Chondrocyte (in vitro differentiated cells): ENCODE measurements around the gene HHIPL1. TPM values are rescaled to one million over a fixed set of nuclear protein-coding genes. Genes with fewer than 3 reads are reported as not detected.
A peak's percentile ranks its signal among the peaks of the same experiment; 100 is the strongest.

Source experiments
- DNase-seq: peaks from one replicate; pipeline ENCODE4 v3.0.0; 2021; ENCODE audit warnings: mixed read lengths, low spot score
- H3K27ac Mint-ChIP-seq: one replicate; pipeline ENCODE4 v1.8.0; 2021; ENCODE audit warnings: mild to moderate bottlenecking, moderate library complexity, mixed read lengths; ENCODE audit not compliant: unreplicated experiment
- H3K27me3 Mint-ChIP-seq: 2 replicates; pipeline ENCODE4 v1.8.0; 2021; ENCODE audit warnings: low read depth, mixed read lengths
- H3K36me3 Mint-ChIP-seq: 2 replicates; pipeline ENCODE4 v1.8.0; 2021; ENCODE audit warnings: low read depth, mixed read lengths
- H3K4me1 Mint-ChIP-seq: 2 replicates; pipeline ENCODE4 v1.8.0; 2021; ENCODE audit warnings: low read depth, mild to moderate bottlenecking, mixed read lengths
- H3K4me3 Mint-ChIP-seq: one replicate; pipeline ENCODE4 v1.8.0; 2021; ENCODE audit warnings: mild to moderate bottlenecking, moderate library complexity, mixed read lengths; ENCODE audit not compliant: unreplicated experiment
- H3K9me3 Mint-ChIP-seq: 2 replicates; pipeline ENCODE4 v1.8.0; 2021; ENCODE audit warnings: low read depth, mixed read lengths
- total RNA-seq: library from RNA; stranded (reverse); gene quantifications from 3 replicates; pipeline ENCODE4 v1.2.1, GENCODE V29; 2021
- TF ChIP-seq, protein P1 (sequence below): fragments of 200-600 bp; sonication (generic); IDR thresholded peaks from 2 replicates; pipeline ENCODE4 v1.5.0; 2021; ENCODE audit warnings: antibody characterized with exemption, mild to moderate bottlenecking, moderate library complexity

HHIPL1 gene
- total RNA-seq, 1 donor from 2014 or later, result 5.6 TPM

DNA sequence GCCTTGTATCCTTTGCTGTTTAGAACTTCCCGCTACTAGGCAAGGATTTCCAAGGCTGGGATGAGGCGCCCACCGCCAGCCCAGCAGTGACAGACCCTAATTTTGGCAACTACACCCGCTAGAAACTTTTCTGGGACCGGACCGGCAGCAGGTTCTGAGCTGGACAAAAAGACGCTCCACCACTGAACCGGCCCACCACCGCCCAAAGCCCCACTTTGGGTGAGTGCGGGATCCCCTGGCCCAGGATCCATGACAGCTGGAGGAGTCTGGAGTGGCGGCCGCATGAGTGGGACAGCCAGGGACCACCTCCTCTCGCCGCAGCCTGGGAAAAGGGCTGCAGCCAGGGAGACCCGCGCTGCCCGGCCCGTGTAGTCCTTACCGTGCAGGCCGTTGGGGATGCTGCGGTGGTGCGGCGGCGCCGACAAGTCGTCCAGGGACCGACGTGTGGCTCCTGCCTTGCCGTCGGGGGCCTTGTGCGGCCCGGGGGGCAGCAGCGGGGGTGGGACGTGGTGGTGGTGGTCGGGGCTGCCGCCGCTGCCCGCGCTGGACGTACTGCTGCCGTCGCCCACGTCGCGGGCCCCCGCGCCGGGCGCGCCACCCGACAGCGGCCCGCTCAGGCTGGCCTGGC is 42.0 kb upstream of the HHIPL1 start:
- no peaks in the 10 kb centered on the region for H3K27me3 Mint-ChIP-seq
- no peaks in the 10 kb centered on the region for H3K36me3 Mint-ChIP-seq
- peak overlapping the region; percentile 46 for H3K4me3 Mint-ChIP-seq
- no peak for DNase-seq
- no peaks in the 10 kb centered on the region for H3K9me3 Mint-ChIP-seq
- peaks cover 24% of the 10 kb centered on the region for H3K4me1 Mint-ChIP-seq
- no peak overlapping the region for H3K27ac Mint-ChIP-seq
- TF ChIP-seq, protein P1, sequence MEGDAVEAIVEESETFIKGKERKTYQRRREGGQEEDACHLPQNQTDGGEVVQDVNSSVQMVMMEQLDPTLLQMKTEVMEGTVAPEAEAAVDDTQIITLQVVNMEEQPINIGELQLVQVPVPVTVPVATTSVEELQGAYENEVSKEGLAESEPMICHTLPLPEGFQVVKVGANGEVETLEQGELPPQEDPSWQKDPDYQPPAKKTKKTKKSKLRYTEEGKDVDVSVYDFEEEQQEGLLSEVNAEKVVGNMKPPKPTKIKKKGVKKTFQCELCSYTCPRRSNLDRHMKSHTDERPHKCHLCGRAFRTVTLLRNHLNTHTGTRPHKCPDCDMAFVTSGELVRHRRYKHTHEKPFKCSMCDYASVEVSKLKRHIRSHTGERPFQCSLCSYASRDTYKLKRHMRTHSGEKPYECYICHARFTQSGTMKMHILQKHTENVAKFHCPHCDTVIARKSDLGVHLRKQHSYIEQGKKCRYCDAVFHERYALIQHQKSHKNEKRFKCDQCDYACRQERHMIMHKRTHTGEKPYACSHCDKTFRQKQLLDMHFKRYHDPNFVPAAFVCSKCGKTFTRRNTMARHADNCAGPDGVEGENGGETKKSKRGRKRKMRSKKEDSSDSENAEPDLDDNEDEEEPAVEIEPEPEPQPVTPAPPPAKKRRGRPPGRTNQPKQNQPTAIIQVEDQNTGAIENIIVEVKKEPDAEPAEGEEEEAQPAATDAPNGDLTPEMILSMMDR, result no peak

DNA sequence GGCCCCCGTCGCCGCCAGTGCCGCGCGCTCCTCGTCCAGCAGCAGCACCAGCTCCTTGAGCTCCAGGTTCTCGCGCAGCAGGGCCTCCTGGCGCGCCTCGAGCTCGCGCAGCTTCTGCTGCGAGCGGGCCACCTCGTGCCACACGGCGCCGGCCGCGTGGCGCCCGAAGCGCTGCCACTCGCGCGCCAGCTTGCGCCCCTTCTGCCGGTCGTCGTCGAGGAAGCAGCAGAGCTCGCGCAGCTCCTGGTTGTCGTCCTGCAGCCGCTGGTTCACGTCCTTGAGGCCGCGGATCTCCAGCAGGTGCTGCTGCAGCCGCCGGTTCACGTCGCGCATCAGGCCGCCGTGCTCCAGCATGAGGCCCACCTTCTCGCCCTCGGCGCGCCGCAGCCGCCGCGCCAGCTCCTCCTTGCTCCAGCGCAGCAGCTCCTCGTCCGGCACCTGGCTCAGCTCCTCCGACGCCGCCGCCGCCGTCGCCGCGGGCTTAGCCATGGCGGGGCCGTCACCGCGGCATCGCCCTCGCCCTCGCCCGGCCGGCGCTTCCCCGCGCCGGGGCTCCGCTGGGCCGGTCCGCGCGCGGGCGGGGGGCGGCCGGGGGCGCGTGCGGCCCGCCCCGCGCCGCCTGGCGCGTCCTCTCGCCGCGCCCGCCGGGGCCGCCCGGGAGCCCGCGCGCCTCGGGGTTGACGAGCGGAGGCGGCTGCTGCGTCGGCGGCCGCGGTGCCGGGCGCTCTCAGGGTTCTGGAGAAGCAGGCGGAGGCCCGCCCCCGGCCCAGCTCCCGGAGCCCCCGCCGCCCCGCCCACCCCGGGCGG is 41.3 kb upstream of the HHIPL1 start, which contains the start of gene CCDC85C:
Gene CCDC85C, minus strand, starts transcription at position 737 of the 807 bp plus-strand sequence. Its CDS starts 248 bp downstream, at position 489.
- peak within 1 kb of the TSS; percentile 77 for H3K4me3 Mint-ChIP-seq
- TF ChIP-seq, protein P1, result peak; percentile 16
- H3K27ac Mint-ChIP-seq, result peak within 1 kb of the TSS; percentile 79
- peaks cover 24% of the 10 kb centered on the region for H3K4me1 Mint-ChIP-seq
- H3K9me3 Mint-ChIP-seq, result no peaks in the 10 kb centered on the region
- H3K27me3 Mint-ChIP-seq, result no peaks in the 10 kb centered on the region
- DNase-seq, result no peak
- H3K36me3 Mint-ChIP-seq, result no peaks in the 10 kb centered on the region

- H3K36me3 Mint-ChIP-seq, result no peaks in the 10 kb centered on the region
- H3K4me3 Mint-ChIP-seq, result peak overlapping the region; percentile 77
- peak overlapping the region; percentile 79 for H3K27ac Mint-ChIP-seq
- no peaks in the 10 kb centered on the region for H3K9me3 Mint-ChIP-seq
- peak; percentile 98 for DNase-seq
- H3K27me3 Mint-ChIP-seq, result no peaks in the 10 kb centered on the region
- TF ChIP-seq, protein P1, result no peak
- H3K4me1 Mint-ChIP-seq, result peaks cover 24% of the 10 kb centered on the region
These were observed 40.6 kb upstream of the HHIPL1 start for GRCh38 chr14:99604278-99604765.

GRCh38 chr14:99604766-99605298 is 40.1 kb upstream of the HHIPL1 start:
- H3K4me3 Mint-ChIP-seq, result peak overlapping the region; percentile 77
- no peaks in the 10 kb centered on the region for H3K27me3 Mint-ChIP-seq
- DNase-seq, result no peak

More at GRCh38 chr14:99604766-99605298, 40.1 kb upstream of the HHIPL1 start:
- H3K9me3 Mint-ChIP-seq, result no peaks in the 10 kb centered on the region
- no peaks in the 10 kb centered on the region for H3K36me3 Mint-ChIP-seq
- TF ChIP-seq, protein P1, result no peak
- peaks cover 24% of the 10 kb centered on the region for H3K4me1 Mint-ChIP-seq
- H3K27ac Mint-ChIP-seq, result peak overlapping the region; percentile 79
